Activated T-cell treated with anti-CD3 and anti-CD28 coated beads, Interleukin-2, amount 50 U/mL, for 72 hours (primary cell): Measurements from ENCODE around the gene BRK1. TPM values are rescaled to one million over a fixed set of nuclear protein-coding genes. Genes with fewer than 3 reads are reported as not detected.
"Not testable (repeated sequence)": the region's sequence is repeated elsewhere in the genome, so short reads cannot be mapped to it uniquely, and the experiment has no call there.

Experiments
- ATAC-seq, 2 donors: fragments of 150-1000 bp; cut with Tn5 transposase; replicated peaks in 1 of 2; 2 replicates each; pipeline ENCODE4 v1.10.0; 2021; ENCODE audit warnings: moderate library complexity in 2 of 2, mild to moderate bottlenecking in 1 of 2
- DNase-seq, 2 donors: peaks; one replicate each; pipeline ENCODE4 v3.0.0; 2021 to 2022; ENCODE audit warnings: mixed read lengths in 1 of 2
- H3K27ac Mint-ChIP-seq: one replicate; pipeline ENCODE4 v1.8.0; 2022; ENCODE audit warnings: mild to moderate bottlenecking, moderate library complexity, mixed read lengths
- H3K27me3 Mint-ChIP-seq: one replicate; pipeline ENCODE4 v1.8.0; 2022; ENCODE audit warnings: low read depth, mixed read lengths
- H3K36me3 Mint-ChIP-seq, 2 donors: one replicate each; pipeline ENCODE4 v1.8.0; 2022; ENCODE audit warnings: mixed read lengths in 2 of 2, mild to moderate bottlenecking in 1 of 2; ENCODE audit not compliant: insufficient read depth in 2 of 2
- H3K4me1 Mint-ChIP-seq: one replicate; pipeline ENCODE4 v1.8.0; 2022; ENCODE audit warnings: low read depth, mixed read lengths
- H3K4me3 Mint-ChIP-seq, 2 donors: one replicate each; pipeline ENCODE4 v1.8.0; 2022; ENCODE audit warnings: mild to moderate bottlenecking in 2 of 2, mixed read lengths in 2 of 2, moderate library complexity in 2 of 2
- H3K9me3 Mint-ChIP-seq, 2 donors: one replicate each; pipeline ENCODE4 v1.8.0; 2022; ENCODE audit warnings: mixed read lengths in 2 of 2
- total RNA-seq, 2 donors: library from RNA; stranded (reverse); gene quantifications; one replicate each; pipeline ENCODE4 v1.2.3, GENCODE V29; 2022

Gene BRK1
- total RNA-seq, 2 donors from 2014 or later = 89.0 to 89.3 TPM

- H3K27ac Mint-ChIP-seq = peak overlapping the region; percentile 96
- no peaks in the 10 kb centered on the region for H3K9me3 Mint-ChIP-seq
- H3K36me3 Mint-ChIP-seq = peaks cover 9 to 10% of the 10 kb centered on the region in 2 donors
- peaks cover 44% of the 10 kb centered on the region for H3K4me1 Mint-ChIP-seq
- peak overlapping the region; percentile 89 to 95 for H3K4me3 Mint-ChIP-seq
- ATAC-seq = no peak
- no peaks in the 10 kb centered on the region for H3K27me3 Mint-ChIP-seq
- DNase-seq = no peak
Observed at GRCh38 chr3:10116928-10117327, 1.5 kb downstream of the BRK1 start.

GRCh38 chr3:10119376-10119775, 3.9 kb downstream of the BRK1 start:
- no peaks in the 10 kb centered on the region for H3K27me3 Mint-ChIP-seq
- ATAC-seq = no peak
- H3K9me3 Mint-ChIP-seq = no peaks in the 10 kb centered on the region
- peaks cover 16 to 17% of the 10 kb centered on the region in 2 donors for H3K36me3 Mint-ChIP-seq
- H3K4me1 Mint-ChIP-seq = peaks cover 53% of the 10 kb centered on the region
- no peak for DNase-seq
- H3K4me3 Mint-ChIP-seq = no peak overlapping the region
- H3K27ac Mint-ChIP-seq = no peak overlapping the region

GRCh38 chr3:10121064-10121463, 5.6 kb downstream of the BRK1 start:
- Mint-ChIP-seq H3K4me3 (no peak overlapping the region), H3K36me3 (peaks cover 14 to 17% of the 10 kb centered on the region in 2 donors), H3K27ac (peak overlapping the region; percentile 79), H3K9me3 (no peaks in the 10 kb centered on the region), H3K4me1 (peaks cover 49% of the 10 kb centered on the region), H3K27me3 (no peaks in the 10 kb centered on the region)
- DNase-seq (no peak), ATAC-seq (no peak)

- Mint-ChIP-seq H3K27ac (peak overlapping the region; percentile 42), H3K27me3 (no peaks in the 10 kb centered on the region), H3K4me1 (peaks cover 34% of the 10 kb centered on the region), H3K4me3 (peak overlapping the region; percentile 1 to 35), H3K36me3 (peaks cover 12 to 30% of the 10 kb centered on the region in 2 donors), H3K9me3 (no peaks in the 10 kb centered on the region)
- DNase-seq (no peak), ATAC-seq (no peak)
Observed at GRCh38 chr3:10122724-10123123, 7.2 kb downstream of the BRK1 start.

- ATAC-seq, DNase-seq, H3K27me3 Mint-ChIP-seq, H3K4me3 Mint-ChIP-seq, H3K36me3 Mint-ChIP-seq, H3K27ac Mint-ChIP-seq, H3K4me1 Mint-ChIP-seq, H3K9me3 Mint-ChIP-seq: not testable (repeated sequence)
Observed at GRCh38 chr3:10135872-10136271, 20.4 kb downstream of the BRK1 start.

GRCh38 chr3:10136426-10137005, 21.0 kb downstream of the BRK1 start:
- Mint-ChIP-seq H3K27me3 (no peaks in the 10 kb centered on the region), H3K4me1 (peaks cover 7% of the 10 kb centered on the region), H3K9me3 (no peaks in the 10 kb centered on the region), H3K36me3 (no peaks in the 10 kb centered on the region), H3K4me3 (no peak overlapping the region), H3K27ac (no peak overlapping the region)
- ATAC-seq (no peak), DNase-seq (no peak)

- H3K27me3 Mint-ChIP-seq = no peaks in the 10 kb centered on the region
- H3K36me3 Mint-ChIP-seq = peaks cover 0 to 2% of the 10 kb centered on the region in 2 donors
Observed at GRCh38 chr3:10137178-10137577, 21.7 kb downstream of the BRK1 start.

GRCh38 chr3:10140996-10141546, 25.6 kb downstream of the BRK1 start:
- peak overlapping the region; percentile 92 to 98 for H3K4me3 Mint-ChIP-seq
- H3K9me3 Mint-ChIP-seq = no peaks in the 10 kb centered on the region
- peaks cover 9 to 13% of the 10 kb centered on the region in 2 donors for H3K36me3 Mint-ChIP-seq
- peak in 1 of 2 donors; percentile 5 for DNase-seq
- ATAC-seq = no peak
- no peaks in the 10 kb centered on the region for H3K27me3 Mint-ChIP-seq
- H3K27ac Mint-ChIP-seq = peak overlapping the region; percentile 86
- peaks cover 33% of the 10 kb centered on the region for H3K4me1 Mint-ChIP-seq

More at GRCh38 chr3:10137178-10137577, 21.7 kb downstream of the BRK1 start:
- no peak for DNase-seq
- Mint-ChIP-seq H3K27ac (no peak overlapping the region), H3K4me3 (no peak overlapping the region), H3K9me3 (no peaks in the 10 kb centered on the region), H3K4me1 (peaks cover 7% of the 10 kb centered on the region)
- ATAC-seq = no peak

GRCh38 chr3:10142707-10143560, 27.5 kb downstream of the BRK1 start:
- H3K27ac Mint-ChIP-seq = peak overlapping the region; percentile 89
- no peaks in the 10 kb centered on the region for H3K9me3 Mint-ChIP-seq
- ATAC-seq (no peak), DNase-seq (peak; percentile 18 to 34)
- peaks cover 9 to 19% of the 10 kb centered on the region in 2 donors for H3K36me3 Mint-ChIP-seq
- H3K27me3 Mint-ChIP-seq = no peaks in the 10 kb centered on the region
- peaks cover 42% of the 10 kb centered on the region for H3K4me1 Mint-ChIP-seq
- H3K4me3 Mint-ChIP-seq = peak overlapping the region; percentile 92 to 98

- Mint-ChIP-seq H3K27ac (no peak overlapping the region), H3K4me1 (peaks cover 47% of the 10 kb centered on the region), H3K9me3 (no peaks in the 10 kb centered on the region), H3K27me3 (no peaks in the 10 kb centered on the region), H3K36me3 (peaks cover 13 to 31% of the 10 kb centered on the region in 2 donors), H3K4me3 (peak overlapping the region; percentile 59 to 74)
- no peak for DNase-seq
- ATAC-seq = no peak
Observed at GRCh38 chr3:10145685-10146084, 30.2 kb downstream of the BRK1 start.

GRCh38 chr3:10149226-10149625, 33.8 kb downstream of the BRK1 start:
- no peak for DNase-seq
- no peaks in the 10 kb centered on the region for H3K27me3 Mint-ChIP-seq
- peaks cover 29% of the 10 kb centered on the region for H3K4me1 Mint-ChIP-seq
- H3K4me3 Mint-ChIP-seq = no peak overlapping the region
- H3K27ac Mint-ChIP-seq = peak overlapping the region; percentile 79
- H3K36me3 Mint-ChIP-seq = peaks cover 10 to 42% of the 10 kb centered on the region in 2 donors
- no peak for ATAC-seq
- no peaks in the 10 kb centered on the region for H3K9me3 Mint-ChIP-seq

- H3K27me3 Mint-ChIP-seq = no peaks in the 10 kb centered on the region
- H3K36me3 Mint-ChIP-seq = peaks cover 9 to 37% of the 10 kb centered on the region in 2 donors
- peaks cover 15% of the 10 kb centered on the region for H3K4me1 Mint-ChIP-seq
- H3K27ac Mint-ChIP-seq = no peak overlapping the region
- DNase-seq (no peak), ATAC-seq (no peak)
- H3K4me3 Mint-ChIP-seq = no peak overlapping the region
- no peaks in the 10 kb centered on the region for H3K9me3 Mint-ChIP-seq
Observed at GRCh38 chr3:10150987-10151386, 35.5 kb downstream of the BRK1 start.
